GM12873 (cell line): Measurements from ENCODE around the gene POLR2E.

Source experiments
- TF ChIP-seq, protein P1 (sequence below): IDR thresholded peaks from 2 replicates; pipeline ENCODE4 v1.5.1; 2012; ENCODE audit warnings: low read depth, mild to moderate bottlenecking, moderate library complexity, low read length, control low read depth; ENCODE audit not compliant: insufficient read depth; ENCODE audit errors: missing control alignments

Gene POLR2E

GRCh38 chr19:1094978-1095701 is at the start of gene POLR2E:
POLR2E (minus strand) TSS chr19:1095375; CDS start chr19:1095315, 60 bp downstream.
- TF ChIP-seq, protein P1, sequence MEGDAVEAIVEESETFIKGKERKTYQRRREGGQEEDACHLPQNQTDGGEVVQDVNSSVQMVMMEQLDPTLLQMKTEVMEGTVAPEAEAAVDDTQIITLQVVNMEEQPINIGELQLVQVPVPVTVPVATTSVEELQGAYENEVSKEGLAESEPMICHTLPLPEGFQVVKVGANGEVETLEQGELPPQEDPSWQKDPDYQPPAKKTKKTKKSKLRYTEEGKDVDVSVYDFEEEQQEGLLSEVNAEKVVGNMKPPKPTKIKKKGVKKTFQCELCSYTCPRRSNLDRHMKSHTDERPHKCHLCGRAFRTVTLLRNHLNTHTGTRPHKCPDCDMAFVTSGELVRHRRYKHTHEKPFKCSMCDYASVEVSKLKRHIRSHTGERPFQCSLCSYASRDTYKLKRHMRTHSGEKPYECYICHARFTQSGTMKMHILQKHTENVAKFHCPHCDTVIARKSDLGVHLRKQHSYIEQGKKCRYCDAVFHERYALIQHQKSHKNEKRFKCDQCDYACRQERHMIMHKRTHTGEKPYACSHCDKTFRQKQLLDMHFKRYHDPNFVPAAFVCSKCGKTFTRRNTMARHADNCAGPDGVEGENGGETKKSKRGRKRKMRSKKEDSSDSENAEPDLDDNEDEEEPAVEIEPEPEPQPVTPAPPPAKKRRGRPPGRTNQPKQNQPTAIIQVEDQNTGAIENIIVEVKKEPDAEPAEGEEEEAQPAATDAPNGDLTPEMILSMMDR, result no peak

- TF ChIP-seq, protein P1, result no peak
Measured at GRCh38 chr19:1144741-1145140, 49.6 kb upstream of the POLR2E start.

DNA sequence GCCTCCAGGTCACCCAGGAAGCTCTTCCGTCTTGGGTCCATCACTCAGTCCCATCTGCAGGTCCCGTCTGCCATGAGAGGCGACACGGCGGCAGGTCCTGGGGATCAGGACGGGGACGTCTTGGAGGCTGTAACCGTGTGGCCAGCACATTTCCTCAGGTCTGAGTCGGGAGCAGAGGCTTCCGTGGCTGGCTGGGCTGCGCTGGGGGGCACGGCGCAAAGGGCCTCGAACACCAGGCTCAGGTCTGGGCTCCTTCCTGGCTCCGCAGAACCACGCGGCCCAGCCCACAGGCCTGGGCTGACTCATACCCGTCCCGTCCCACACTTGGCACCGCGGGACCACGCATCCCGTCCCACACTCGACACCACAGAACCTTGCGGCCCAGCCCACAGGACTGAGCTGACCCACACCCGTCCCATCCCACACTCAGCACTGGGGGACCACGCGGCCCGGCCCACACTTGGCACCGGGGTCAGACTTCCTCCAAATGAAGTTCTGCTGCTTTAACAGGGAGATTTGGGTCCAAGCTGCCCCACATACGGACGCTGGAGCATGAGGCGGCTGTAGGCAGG is 48.7 kb upstream of the POLR2E start:
- TF ChIP-seq, protein P1, result no peak

GRCh38 chr19:1141944-1142343 is 46.8 kb upstream of the POLR2E start:
- TF ChIP-seq, protein P1, result no peak

GRCh38 chr19:1140272-1141027 is 45.3 kb upstream of the POLR2E start:
- TF ChIP-seq, protein P1, result no peak

GRCh38 chr19:1139126-1139525 is 44.0 kb upstream of the POLR2E start:
- TF ChIP-seq, protein P1, result no peak

DNA sequence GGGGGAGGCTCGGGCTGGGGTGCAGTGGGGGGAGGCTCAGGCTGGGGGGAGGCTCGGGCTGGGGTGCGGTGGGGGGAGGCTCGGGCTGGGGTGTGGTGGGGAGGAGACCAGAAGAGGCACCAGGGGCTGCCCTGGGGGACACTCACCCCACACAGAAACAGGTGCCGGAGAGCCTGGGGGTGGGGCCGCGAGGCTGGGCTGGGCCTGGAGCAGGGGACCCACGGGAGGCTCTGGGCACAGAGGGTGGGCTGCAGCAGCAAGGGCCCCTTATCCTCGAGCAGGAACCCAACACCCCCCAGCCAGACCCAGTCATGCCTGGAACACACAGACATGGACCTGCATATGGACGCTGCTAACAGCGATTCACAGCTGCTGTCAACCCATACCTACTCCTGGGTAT is 42.9 kb upstream of the POLR2E start:
- TF ChIP-seq, protein P1, result no peak
